DND-41 (cell line): ENCODE data around the gene ZKSCAN3.

Experiments
- EZH2 ChIP-seq: IDR thresholded peaks from 3 replicates; pipeline ENCODE4 v1.6.1; 2012; ENCODE audit warnings: borderline replicate concordance, low read depth, mild to moderate bottlenecking, moderate library complexity, low read length, inconsistent platforms; ENCODE audit not compliant: severe bottlenecking
- TF ChIP-seq, protein P1 (sequence below): IDR thresholded peaks from 2 replicates; pipeline ENCODE4 v1.5.1; 2012; ENCODE audit warnings: borderline replicate concordance, low read length, moderate library complexity, mild to moderate bottlenecking; ENCODE audit not compliant: poor library complexity, severe bottlenecking; ENCODE audit errors: extremely low read depth

DNA sequence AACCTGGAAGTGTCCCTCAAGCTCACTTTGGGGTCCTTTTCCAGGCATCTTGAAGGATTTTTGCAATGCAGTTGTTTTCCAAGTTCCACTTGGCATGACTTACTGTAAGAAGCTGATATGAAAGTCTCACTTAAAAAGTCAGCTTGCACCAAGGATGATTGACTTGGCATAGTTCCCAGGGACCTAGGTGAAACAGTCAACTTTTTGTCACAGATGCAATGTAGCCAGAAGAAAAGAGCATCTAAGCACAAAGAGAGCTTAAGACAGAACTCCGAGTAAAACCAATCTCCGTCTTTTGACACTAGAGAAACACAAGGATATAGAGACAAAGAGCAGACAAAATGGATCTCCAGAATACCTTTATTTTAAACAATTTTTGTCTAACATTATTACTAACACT is 52.5 kb downstream of the ZKSCAN3 start:
- TF ChIP-seq, protein P1, sequence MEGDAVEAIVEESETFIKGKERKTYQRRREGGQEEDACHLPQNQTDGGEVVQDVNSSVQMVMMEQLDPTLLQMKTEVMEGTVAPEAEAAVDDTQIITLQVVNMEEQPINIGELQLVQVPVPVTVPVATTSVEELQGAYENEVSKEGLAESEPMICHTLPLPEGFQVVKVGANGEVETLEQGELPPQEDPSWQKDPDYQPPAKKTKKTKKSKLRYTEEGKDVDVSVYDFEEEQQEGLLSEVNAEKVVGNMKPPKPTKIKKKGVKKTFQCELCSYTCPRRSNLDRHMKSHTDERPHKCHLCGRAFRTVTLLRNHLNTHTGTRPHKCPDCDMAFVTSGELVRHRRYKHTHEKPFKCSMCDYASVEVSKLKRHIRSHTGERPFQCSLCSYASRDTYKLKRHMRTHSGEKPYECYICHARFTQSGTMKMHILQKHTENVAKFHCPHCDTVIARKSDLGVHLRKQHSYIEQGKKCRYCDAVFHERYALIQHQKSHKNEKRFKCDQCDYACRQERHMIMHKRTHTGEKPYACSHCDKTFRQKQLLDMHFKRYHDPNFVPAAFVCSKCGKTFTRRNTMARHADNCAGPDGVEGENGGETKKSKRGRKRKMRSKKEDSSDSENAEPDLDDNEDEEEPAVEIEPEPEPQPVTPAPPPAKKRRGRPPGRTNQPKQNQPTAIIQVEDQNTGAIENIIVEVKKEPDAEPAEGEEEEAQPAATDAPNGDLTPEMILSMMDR: no peak
- TF ChIP-seq EZH2: no peak
